Gastrocnemius medialis (tissue), 4 donors: Measurements from ENCODE around the gene KLK8.

Experiments
- CTCF ChIP-seq, 5 experiments: fragments of 450-650 bp in 3 of 5; fragments of 200-600 bp in 2 of 5; sonication (generic) in 2 of 5; IDR thresholded peaks in 4 of 5; conservative IDR thresholded peaks in 1 of 5; 1 replicate in 4 of 5; 2 replicates in 1 of 5; pipeline ENCODE4 v1.5.1; 2016 to 2019; ENCODE audit warnings: antibody characterized with exemption in 5 of 5, mild to moderate bottlenecking in 3 of 5, moderate library complexity in 3 of 5
- POLR2A ChIP-seq, 2 donors: fragments of 450-650 bp; IDR thresholded peaks; one replicate each; pipeline ENCODE4 v1.6.1; 2017; ENCODE audit warnings: antibody characterized with exemption in 2 of 2, mild to moderate bottlenecking in 2 of 2, moderate library complexity in 2 of 2

- TF ChIP-seq CTCF (IDR thresholded peaks at IDR 0.05 in 4 of 5, conservative IDR thresholded peaks at IDR 0.05 in 1 of 5): no peak
- no peak for TF ChIP-seq POLR2A (IDR thresholded peaks at IDR 0.05)
These were observed 28.5 kb downstream of the KLK8 start for GRCh38 chr19:50972795-50973376.
